Stimulated activated CD4-positive, alpha-beta T cell treated with anti-CD3 and anti-CD28 coated beads, TNF-alpha, amount 100 ng/mL, for 24 hours (primary cell): ENCODE results near the gene GIMAP1.

Experiments used
- DNase-seq, 3 experiments: peaks; one replicate each; pipeline ENCODE4 v3.0.0-alpha.2; 2020; ENCODE audit warnings: low read depth in 3 of 3

GIMAP1 gene

GRCh38 chr7:150722431-150722931 lies 6.1 kb downstream of the GIMAP1 start:
- DNase-seq: no peak

DNA sequence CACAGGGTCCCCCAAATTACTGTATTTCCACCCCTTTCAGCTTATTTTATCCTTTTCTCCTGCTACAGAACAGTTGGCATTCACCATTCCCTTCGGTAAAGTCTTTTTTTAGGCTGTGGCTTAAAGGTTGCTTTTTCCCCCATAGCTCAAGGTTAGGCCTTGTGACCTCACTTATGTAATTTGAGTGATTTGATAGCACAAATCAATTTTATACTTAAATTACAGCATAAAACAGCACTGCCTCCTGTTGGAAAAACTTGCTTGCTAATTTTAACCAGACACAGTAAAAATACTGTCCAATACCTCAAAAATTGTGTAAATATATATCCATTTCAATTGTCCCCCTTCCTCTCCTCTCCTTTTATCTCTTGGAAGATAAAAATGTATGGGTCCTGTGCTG lies 7.1 kb downstream of the GIMAP1 start:
- no peak for DNase-seq

DNA sequence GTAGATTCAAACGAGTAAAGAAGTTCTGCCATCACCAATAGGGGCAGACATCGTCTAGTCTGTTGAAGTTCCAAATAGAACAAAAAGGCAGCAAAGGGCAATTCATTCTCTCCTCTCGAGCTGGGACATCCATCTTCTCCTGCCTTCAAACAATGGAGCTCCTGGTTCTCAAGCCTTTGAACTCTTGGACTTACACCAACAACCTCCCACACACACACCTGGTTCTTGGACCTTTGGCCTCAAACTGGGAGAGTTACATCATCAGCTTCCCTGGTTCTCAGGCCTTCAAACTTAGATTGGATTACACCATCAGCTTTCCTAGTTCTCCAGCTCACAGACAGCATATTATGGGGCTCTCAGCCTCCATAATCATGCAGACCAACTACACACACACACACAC lies 11.0 kb downstream of the GIMAP1 start:
- no peak for DNase-seq

DNA sequence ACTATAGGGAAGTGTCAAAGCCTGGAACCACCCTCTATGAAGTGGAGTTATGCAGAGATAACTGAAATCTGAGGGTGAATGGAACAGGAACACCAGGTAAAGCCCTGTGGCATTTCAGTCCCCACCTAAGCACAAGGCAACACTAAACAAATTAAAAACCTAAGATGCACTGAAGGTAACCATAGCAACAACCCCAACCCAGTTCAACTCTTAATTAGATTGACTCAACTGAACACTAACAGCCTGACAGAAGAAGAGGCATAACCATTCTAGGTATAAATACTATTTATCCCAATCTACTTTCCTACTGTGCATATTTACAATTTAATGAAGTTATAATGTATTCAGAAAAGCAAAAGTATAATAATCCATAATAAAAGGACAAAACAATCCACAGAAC lies 11.6 kb downstream of the GIMAP1 start:
- DNase-seq: no peak

GRCh38 chr7:150728609-150729008 lies 12.2 kb downstream of the GIMAP1 start:
- DNase-seq: no peak

DNA sequence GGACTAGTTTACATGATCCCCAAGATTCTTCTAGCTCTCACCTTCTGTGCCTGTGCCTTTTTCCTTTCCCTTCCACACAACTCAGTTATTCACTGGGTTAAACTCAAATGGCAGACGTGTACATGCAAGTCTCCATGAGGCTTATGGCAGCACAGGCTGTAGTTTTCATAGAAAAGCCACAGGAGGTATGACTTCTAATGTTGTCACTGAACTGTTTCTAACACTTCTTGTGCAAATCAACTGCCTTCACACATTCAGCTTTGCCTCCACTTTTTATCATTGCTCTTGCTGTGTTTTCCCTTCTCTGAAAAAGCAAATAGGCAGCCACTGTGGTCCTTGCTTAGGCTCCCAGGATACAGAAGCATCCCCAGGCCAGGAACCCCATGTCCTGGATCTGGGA lies 15.5 kb downstream of the GIMAP1 start:
- DNase-seq: no peak

GRCh38 chr7:150732786-150733481 lies 16.5 kb downstream of the GIMAP1 start:
- DNase-seq: no peak

GRCh38 chr7:150733482-150734095 lies 17.2 kb downstream of the GIMAP1 start:
- DNase-seq: no peak

GRCh38 chr7:150734254-150734653 lies 17.8 kb downstream of the GIMAP1 start:
- DNase-seq: no peak

DNA sequence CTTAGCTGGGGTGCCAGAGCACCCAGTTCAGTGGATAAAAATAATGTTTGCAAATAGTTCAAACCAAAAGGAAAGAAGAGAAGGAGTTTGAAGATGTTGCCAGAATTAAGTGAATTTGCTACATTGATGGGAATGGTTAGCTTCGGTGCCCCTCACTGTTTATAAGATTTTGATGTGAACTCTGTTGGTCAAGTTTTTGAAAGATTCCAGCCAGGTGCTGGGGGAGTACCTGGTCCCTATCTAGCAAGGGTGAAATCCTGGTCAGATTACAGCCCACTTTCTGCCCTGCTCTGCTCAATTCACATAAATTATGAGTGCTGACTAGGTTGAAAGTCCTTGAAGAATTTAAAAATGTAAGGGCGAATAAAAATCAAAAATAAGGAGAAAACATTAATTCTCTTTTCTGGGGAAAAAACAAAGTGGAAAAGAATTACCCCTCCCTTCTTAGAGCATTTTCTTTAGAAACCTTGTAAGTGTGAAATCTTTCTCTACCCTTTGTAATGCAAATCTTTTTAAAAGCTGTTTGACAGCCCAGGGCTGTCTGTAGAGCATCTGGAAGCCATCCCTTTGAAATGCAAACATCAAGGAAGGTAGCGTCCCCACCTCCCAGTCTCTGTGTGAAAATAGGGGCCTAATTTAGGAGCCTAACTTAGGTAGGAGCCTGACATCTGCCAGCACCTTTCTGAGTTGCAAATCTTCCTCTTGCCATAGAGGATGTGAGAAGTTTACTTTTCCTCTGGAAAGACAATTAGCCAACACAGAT lies 19.4 kb downstream of the GIMAP1 start:
- no peak for DNase-seq

- no peak for DNase-seq
These were observed 20.5 kb downstream of the GIMAP1 start for GRCh38 chr7:150736864-150737263.

- DNase-seq: no peak
These were observed 21.0 kb downstream of the GIMAP1 start, which contains the start of gene GIMAP5 for GRCh38 chr7:150737265-150738055. Gene GIMAP5, plus strand, starts transcription at chr7:150737418. Its CDS starts 3,467 bp downstream, at chr7:150740885.

- DNase-seq: no peak
These were observed 21.7 kb downstream of the GIMAP1 start for GRCh38 chr7:150738092-150738491.

- DNase-seq: no peak
These were observed 22.2 kb downstream of the GIMAP1 start for GRCh38 chr7:150738591-150739001.

DNA sequence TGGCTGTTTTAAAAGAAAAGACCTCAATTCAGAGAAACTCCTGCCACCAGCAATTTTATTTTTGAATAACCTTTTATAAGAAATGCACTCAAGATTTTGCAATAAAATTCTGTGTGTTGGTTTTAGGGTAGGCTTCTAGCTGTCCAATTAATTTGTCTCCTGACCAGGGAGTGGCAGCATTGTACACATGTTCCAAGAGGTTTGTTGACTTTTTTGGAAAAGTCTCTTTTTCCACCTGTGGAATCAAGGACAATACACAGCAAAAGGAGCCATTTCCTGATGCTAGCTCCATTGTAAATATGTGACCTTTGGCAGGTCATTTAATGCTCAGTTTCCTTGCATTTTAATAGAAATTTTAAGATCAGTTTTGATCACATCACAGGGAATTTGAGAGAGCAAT lies 22.6 kb downstream of the GIMAP1 start:
- no peak for DNase-seq

- DNase-seq: no peak
These were observed 23.6 kb downstream of the GIMAP1 start for GRCh38 chr7:150740053-150740452.

GRCh38 chr7:150742286-150742968 lies 26.0 kb downstream of the GIMAP1 start:
- DNase-seq: no peak

DNA sequence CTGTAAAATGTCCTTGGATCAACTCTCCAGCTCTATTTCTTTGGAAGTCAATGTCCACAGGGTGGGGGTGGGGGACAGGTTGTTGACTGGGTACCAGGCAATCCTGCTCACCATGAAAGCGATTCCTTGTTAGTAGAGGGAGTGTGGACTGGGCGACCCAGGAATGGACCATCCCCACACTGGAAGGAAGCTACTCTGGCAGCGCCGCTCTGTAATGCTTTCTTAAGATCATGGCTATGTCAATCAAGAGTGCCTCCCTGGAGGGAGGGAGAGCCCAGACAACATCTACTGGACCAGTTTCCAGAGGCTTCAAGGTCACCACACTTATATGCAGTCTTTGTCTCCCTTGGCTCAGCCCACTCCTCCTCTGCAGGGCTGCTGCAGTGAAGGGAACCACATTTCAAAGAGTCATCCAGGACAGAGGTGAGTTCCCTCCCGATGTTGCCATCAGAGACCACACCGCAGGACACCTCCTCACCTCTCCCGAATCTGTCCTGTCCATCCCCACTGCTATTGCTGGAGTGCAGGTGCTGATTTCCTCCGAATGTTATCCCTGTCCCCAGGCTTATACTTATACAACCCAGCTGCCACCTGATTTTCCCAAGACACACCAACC lies 27.7 kb downstream of the GIMAP1 start:
- no peak for DNase-seq

DNA sequence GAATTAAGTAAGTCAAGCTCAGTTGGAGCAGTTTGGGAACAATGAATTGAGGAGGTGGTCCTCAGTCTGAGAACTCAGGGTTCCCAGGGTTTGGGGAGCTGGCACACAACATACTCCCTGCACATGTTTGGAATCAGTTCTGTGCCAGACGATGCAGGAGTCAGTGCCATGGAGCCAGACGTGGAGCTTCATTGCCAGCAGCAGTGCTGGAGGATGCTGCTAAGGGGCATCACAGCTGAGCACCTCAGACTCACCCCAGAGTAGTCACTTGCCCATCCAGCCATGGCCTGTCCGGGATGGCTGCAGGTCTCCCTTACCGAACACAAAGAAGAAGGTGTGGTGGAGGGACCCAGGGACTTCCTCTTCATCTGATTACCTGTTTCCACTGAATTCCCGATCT lies 28.7 kb downstream of the GIMAP1 start:
- no peak for DNase-seq

DNA sequence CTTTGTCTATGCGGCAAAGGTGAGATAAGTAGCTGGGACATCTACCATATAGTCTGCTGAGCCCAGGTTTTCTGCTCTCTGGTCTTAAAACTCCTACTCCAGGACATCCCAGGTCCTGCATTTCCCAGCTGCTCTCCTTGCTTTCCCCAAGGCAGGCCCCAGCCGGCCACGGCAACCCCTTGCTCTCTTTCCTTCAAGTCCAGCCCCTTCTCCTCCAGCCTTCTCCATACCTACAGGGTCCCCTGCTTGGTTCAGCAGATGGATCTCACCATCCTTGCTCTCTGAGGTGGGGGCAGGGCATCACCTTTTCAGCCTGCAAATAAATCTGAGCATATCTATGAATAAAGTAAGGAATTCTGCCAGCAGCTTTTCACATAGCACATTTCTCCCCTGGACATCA lies 29.5 kb downstream of the GIMAP1 start:
- DNase-seq: no peak

DNA sequence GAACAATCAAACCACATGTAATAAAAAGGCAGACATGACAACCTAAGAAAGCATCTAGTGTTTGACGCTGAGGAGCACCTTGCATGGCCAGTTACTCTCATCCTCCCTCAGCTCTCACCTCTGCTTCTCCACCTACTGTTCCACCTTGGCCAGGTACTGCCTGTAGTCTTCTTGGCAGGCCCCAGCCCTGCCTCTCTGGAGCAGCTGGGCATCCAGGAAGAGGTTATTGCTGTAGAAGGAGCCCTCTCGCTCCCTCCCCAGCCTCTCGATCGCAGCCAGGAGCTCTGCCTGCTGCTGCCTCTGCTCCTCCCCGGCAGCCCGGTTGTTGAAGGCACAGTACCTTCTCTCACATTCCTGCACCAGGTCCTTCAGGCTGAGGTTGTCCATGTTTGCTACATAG lies 30.5 kb downstream of the GIMAP1 start:
- DNase-seq: no peak
